K562 (cell line): ENCODE results near the gene NF1. TPM values are rescaled to one million over a fixed set of nuclear protein-coding genes. Genes with fewer than 3 reads are reported as not detected.

Source experiments
- CBX2 ChIP-seq: fragments of 200-600 bp; sonication (generic); IDR thresholded peaks from one replicate; pipeline ENCODE4 v1.6.1; 2012; ENCODE audit warnings: mild to moderate bottlenecking, low read length, inconsistent platforms; ENCODE audit not compliant: insufficient read depth, poor library complexity, severe bottlenecking
- CREM ChIP-seq: IDR thresholded peaks from 2 replicates; pipeline ENCODE4 v1.6.1; 2014; ENCODE audit warnings: antibody characterized with exemption, low read depth
- DPF2 ChIP-seq: fragments of 450-650 bp; IDR thresholded peaks from 2 replicates; pipeline ENCODE4 v1.6.1; 2016
- ETS2 ChIP-seq: IDR thresholded peaks from 2 replicates; pipeline ENCODE4 v1.6.1; 2016; ENCODE audit warnings: borderline replicate concordance, missing genetic modification characterization, mild to moderate bottlenecking, moderate library complexity, missing compliant biosample characterization; ENCODE audit not compliant: poor library complexity, severe bottlenecking
- EZH2 ChIP-seq: IDR thresholded peaks from 2 replicates; pipeline ENCODE4 v1.6.1; 2012; ENCODE audit warnings: low read depth, mild to moderate bottlenecking, inconsistent platforms, low read length, borderline replicate concordance
- GABPA ChIP-seq: fragments of 200-800 bp; sonication (Bioruptor generic); conservative IDR thresholded peaks from 2 replicates; pipeline ENCODE4 v1.6.1; 2016; ENCODE audit warnings: low read depth, missing genetic modification characterization, missing compliant biosample characterization
- MCM3 ChIP-seq: fragments of 450-650 bp; IDR thresholded peaks from 2 replicates; pipeline ENCODE4 v1.6.1; 2016
- POLR2AphosphoS5 ChIP-seq: IDR thresholded peaks from 2 replicates; pipeline ENCODE4 v1.6.1; 2011; ENCODE audit warnings: mild to moderate bottlenecking, low read depth, low read length, moderate library complexity; ENCODE audit not compliant: control insufficient read depth, insufficient read depth
- SIX5 ChIP-seq, 2 experiments: IDR thresholded peaks; 2 replicates each; pipeline ENCODE4 v1.6.1; 2011; ENCODE audit warnings: low read length in 2 of 2, borderline replicate concordance in 1 of 2, low read depth in 1 of 2, mild to moderate bottlenecking in 1 of 2, moderate library complexity in 1 of 2; ENCODE audit not compliant: insufficient read depth in 1 of 2
- ZNF224 ChIP-seq: sonication (generic); formaldehyde crosslinking; IDR thresholded peaks from 2 replicates; pipeline ENCODE4 v1.8.0; 2022; ENCODE audit warnings: mild to moderate bottlenecking, missing genetic modification reagents
- ZNF431 ChIP-seq: sonication (generic); formaldehyde crosslinking; IDR thresholded peaks from 2 replicates; pipeline ENCODE4 v1.8.0; 2022; ENCODE audit warnings: mild to moderate bottlenecking, missing genetic modification reagents
- polyA plus RNA-seq, 8 experiments: library from polyadenylated mRNA; depleted of rRNA in 4 of 8; stranded (reverse) in 5 of 8; unstranded in 3 of 8; fragments of >200 nt; fragmentation: Nextera tagmentation in 2 of 8; fragmentation: Illumina TruSeq in 1 of 8; extraction: Ambion mirVana in 2 of 8; extraction: Trizol in 1 of 8; gene quantifications; 2 replicates each; pipeline versions ENCODE4 v1.2.1 to v1.2.3, GENCODE V29; 2011 to 2014; ENCODE audit warnings: inconsistent platforms in 1 of 8, missing spikeins in 1 of 8
- total RNA-seq, 7 experiments: library from RNA; depleted of rRNA in 6 of 7; stranded (reverse); fragments of >200 nt in 6 of 7; fragmentation: Illumina TruSeq in 2 of 7; extraction: Trizol in 2 of 7; gene quantifications; 2 replicates each; pipeline versions ENCODE4 v1.2.1 to v1.2.3, GENCODE V29; 2011 to 2021; ENCODE audit warnings: low replicate concordance in 1 of 7
- TF ChIP-seq, protein P1 (sequence below): fragments of 450-650 bp; IDR thresholded peaks from 2 replicates; pipeline ENCODE4 v1.6.1; 2018; ENCODE audit not compliant: partially characterized antibody
- TF ChIP-seq, protein P2 (sequence below): fragments of 250-450 bp; sonication (Bioruptor Pico); IDR thresholded peaks from 2 replicates; pipeline ENCODE4 v1.4.0; 2020; ENCODE audit warnings: mild to moderate bottlenecking, moderate library complexity
- TF ChIP-seq, protein P3 (sequence below): IDR thresholded peaks from 2 replicates; pipeline ENCODE4 v1.6.1; 2011; ENCODE audit warnings: borderline replicate concordance, low read depth, mild to moderate bottlenecking, moderate library complexity, low read length; ENCODE audit not compliant: insufficient read depth, poor library complexity, severe bottlenecking
- TF ChIP-seq, protein P4 (sequence below), 2 experiments: fragments of 200-800 bp in 1 of 2; sonication (Bioruptor generic) in 1 of 2; sonication (generic) in 1 of 2; formaldehyde crosslinking in 1 of 2; IDR thresholded peaks in 1 of 2; conservative IDR thresholded peaks in 1 of 2; 2 replicates each; pipeline versions ENCODE4 v1.5.0 to v1.6.1; 2016 to 2020; ENCODE audit warnings: missing compliant biosample characterization in 1 of 2, missing genetic modification characterization in 1 of 2, missing genetic modification reagents in 1 of 2

NF1 gene
- total and polyA plus RNA-seq, 9 of the 15 experiments (the other 6 are each of a cell fraction or from before 2014, with no cell fraction given): 3.4 to 41.9 (median 24.3) TPM

DNA sequence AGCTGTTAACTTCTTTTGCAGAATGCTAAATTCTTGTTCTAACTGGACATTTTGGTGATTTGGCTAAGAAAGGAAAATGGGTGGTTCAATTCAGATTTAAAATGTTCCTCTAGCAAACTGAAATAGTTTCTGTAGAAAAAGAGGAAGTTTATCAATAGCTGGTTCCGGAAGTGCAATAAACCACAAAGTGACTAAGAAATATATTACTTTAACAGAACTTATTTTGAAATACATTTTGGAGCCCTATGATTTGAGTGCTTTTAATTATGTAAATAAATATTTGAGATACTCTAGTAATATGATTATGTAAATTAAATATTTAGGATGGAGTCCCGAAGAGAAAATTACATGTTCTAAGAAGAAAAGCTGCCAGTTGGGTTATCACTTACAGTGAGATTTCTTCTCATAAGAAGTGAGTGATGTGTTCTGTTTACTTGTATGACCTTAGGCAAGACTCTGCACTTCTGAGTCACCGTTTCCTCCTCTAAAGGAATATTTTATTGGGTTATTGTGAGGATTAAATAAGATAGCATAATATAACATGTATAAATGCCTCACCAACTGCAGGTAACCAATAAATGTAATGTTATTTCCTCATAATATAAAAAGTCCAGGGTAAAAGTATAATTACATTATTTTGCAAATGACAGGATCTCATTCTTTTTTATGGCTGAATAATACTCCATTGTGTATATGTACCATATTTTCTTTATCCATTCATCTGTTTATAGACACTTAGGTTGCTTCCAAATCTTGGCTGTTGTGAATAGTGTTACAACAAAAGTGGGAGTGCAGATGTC, 219.4 kb downstream of the NF1 start, which contains the start of gene EVI2B (continued):
- TF ChIP-seq, protein P1, sequence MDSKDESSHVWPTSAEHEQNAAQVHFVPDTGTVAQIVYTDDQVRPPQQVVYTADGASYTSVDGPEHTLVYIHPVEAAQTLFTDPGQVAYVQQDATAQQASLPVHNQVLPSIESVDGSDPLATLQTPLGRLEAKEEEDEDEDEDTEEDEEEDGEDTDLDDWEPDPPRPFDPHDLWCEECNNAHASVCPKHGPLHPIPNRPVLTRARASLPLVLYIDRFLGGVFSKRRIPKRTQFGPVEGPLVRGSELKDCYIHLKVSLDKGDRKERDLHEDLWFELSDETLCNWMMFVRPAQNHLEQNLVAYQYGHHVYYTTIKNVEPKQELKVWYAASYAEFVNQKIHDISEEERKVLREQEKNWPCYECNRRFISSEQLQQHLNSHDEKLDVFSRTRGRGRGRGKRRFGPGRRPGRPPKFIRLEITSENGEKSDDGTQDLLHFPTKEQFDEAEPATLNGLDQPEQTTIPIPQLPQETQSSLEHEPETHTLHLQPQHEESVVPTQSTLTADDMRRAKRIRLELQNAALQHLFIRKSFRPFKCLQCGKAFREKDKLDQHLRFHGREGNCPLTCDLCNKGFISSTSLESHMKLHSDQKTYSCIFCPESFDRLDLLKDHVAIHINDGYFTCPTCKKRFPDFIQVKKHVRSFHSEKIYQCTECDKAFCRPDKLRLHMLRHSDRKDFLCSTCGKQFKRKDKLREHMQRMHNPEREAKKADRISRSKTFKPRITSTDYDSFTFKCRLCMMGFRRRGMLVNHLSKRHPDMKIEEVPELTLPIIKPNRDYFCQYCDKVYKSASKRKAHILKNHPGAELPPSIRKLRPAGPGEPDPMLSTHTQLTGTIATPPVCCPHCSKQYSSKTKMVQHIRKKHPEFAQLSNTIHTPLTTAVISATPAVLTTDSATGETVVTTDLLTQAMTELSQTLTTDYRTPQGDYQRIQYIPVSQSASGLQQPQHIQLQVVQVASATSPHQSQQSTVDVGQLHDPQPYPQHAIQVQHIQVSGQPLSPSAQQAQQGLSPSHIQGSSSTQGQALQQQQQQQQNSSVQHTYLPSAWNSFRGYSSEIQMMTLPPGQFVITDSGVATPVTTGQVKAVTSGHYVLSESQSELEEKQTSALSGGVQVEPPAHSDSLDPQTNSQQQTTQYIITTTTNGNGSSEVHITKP: no peak
- TF ChIP-seq, protein P2, sequence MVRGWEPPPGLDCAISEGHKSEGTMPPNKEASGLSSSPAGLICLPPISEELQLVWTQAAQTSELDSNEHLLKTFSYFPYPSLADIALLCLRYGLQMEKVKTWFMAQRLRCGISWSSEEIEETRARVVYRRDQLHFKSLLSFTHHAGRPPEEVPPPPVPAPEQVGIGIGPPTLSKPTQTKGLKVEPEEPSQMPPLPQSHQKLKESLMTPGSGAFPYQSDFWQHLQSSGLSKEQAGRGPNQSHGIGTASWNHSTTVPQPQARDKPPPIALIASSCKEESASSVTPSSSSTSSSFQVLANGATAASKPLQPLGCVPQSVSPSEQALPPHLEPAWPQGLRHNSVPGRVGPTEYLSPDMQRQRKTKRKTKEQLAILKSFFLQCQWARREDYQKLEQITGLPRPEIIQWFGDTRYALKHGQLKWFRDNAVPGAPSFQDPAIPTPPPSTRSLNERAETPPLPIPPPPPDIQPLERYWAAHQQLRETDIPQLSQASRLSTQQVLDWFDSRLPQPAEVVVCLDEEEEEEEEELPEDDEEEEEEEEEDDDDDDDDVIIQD (CRISPR knock-in tag): no peak
- TF ChIP-seq GABPA (peak; percentile 74), ZNF431 (CRISPR knock-in tag) (no peak), CBX2 (no peak), CREM (no peak), POLR2AphosphoS5 (no peak), ETS2 (tag) (no peak), SIX5 (IDR thresholded peaks at IDR 0.05; ENCODE audit: borderline replicate concordance in 1 of 2, insufficient read depth in 1 of 2, low read depth in 1 of 2, low read length in 2 of 2) (no peak), EZH2 (no peak), MCM3 (no peak), DPF2 (peak; percentile 75; the same call in 1 of the 2 replicates), ZNF224 (CRISPR knock-in tag) (no peak)
- TF ChIP-seq, protein P3, sequence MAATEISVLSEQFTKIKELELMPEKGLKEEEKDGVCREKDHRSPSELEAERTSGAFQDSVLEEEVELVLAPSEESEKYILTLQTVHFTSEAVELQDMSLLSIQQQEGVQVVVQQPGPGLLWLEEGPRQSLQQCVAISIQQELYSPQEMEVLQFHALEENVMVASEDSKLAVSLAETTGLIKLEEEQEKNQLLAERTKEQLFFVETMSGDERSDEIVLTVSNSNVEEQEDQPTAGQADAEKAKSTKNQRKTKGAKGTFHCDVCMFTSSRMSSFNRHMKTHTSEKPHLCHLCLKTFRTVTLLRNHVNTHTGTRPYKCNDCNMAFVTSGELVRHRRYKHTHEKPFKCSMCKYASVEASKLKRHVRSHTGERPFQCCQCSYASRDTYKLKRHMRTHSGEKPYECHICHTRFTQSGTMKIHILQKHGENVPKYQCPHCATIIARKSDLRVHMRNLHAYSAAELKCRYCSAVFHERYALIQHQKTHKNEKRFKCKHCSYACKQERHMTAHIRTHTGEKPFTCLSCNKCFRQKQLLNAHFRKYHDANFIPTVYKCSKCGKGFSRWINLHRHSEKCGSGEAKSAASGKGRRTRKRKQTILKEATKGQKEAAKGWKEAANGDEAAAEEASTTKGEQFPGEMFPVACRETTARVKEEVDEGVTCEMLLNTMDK: no peak
- TF ChIP-seq, protein P4, sequence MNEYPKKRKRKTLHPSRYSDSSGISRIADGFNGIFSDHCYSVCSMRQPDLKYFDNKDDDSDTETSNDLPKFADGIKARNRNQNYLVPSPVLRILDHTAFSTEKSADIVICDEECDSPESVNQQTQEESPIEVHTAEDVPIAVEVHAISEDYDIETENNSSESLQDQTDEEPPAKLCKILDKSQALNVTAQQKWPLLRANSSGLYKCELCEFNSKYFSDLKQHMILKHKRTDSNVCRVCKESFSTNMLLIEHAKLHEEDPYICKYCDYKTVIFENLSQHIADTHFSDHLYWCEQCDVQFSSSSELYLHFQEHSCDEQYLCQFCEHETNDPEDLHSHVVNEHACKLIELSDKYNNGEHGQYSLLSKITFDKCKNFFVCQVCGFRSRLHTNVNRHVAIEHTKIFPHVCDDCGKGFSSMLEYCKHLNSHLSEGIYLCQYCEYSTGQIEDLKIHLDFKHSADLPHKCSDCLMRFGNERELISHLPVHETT (CRISPR knock-in tag; conservative IDR thresholded peaks at IDR 0.05 in 1 of 2, IDR thresholded peaks at IDR 0.05 in 1 of 2): no peak
